Cortex of kidney (tissue), 1 donor: ENCODE results near the gene C20orf141.

Experiments used
- DNase-seq: peaks from one replicate; lab custom pipeline; 2025; lab: John Stamatoyannopoulos, UW

Gene C20orf141

DNA sequence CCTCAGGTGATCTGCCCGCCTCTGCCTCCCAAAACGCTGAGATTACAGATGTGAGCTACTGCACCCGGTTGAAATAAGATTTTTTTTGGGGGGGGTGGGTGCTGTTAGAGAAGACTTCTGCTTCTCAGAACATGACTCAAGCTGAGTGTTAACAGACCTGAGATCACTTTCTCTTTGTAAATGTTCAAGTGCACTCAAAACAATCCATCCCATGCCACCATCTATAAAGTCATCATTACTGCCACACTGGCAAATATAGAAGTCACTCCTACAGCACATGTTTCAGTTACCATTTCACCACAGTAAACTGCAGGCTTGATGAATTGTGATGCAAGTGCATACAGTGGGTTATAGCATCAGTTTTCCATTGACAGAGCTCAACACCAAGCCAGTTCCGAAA is 34.7 kb downstream of the C20orf141 start:
- DNase-seq = no peak

GRCh38 chr20:2851086-2851485 is 36.3 kb downstream of the C20orf141 start:
- DNase-seq = no peak

DNA sequence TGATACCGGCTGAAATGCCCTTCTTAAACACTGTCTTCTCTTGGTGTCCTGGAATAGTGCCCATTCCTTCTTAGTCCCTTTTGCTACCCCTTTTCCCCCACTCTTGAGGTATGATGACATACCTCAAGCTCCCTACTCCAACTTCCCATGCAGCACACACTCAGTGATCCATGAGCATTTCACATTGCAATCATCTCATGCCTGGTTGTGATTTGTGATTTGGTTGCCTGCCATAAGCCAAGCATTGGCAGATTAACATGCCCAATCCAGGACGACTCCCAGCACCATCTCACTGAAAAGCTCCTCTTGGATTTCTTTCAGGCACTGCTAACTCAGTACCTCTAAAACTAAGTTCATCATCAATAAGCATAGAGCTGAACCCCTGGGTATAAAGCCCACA is 43.8 kb downstream of the C20orf141 start:
- DNase-seq = no peak

DNA sequence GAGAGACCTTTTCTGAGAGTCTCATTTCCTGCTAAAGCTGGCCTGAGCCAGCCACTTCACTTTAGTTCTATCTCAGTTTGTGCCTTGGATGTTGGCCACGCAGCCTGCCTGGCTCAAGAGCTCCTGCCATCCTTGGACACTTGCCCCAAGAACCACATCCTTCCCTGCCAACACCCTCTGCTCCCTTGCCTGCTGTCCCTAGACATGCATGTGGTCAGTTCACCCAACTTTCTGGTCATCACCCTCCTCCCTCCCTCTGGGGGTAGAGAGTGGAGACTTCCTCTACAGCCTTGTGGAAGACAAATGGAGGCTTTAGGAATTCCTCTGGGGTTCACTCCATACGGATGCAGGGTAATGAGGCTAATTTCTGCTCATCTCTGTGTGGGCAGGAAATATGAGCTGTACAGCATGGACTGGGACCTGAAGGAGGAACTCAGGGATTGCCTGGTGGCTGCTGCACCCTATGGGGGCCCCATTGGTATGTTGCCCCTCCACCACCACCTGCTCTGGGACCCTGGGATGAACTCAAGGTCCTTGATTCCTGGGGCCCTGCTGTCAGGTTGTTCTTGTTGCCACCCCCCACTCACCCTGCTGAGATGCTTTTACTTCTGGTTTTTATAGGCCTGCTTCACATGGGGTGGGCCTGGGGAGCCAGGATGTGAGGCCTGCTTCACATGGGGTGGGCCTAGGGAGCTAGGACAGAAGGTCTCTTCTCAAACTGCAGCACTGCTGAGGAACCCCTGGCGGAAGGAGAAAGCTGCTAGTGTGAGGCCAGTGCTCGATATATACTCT is 44.7 kb downstream of the C20orf141 start:
- DNase-seq = no peak

DNA sequence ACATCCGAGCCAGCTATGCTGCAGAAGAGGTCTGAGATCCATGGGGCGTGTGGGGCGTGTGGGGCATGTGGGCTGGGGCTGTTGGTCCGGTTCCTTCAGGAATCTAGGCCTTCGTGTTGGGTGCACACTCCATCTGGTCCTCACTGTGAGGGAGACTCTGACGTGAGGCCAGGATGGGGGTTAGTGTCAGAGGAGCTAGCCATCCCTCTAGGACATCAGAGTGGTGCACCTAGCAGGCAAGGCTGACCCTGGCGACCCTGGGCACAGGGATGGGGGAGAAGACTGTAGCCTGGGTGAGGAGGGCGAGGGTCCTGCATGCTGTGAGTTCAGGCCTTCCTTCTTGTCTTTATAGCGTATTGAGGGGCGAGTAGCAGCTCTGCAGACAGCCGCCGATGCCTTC is 49.8 kb downstream of the C20orf141 start:
- no peak for DNase-seq

DNA sequence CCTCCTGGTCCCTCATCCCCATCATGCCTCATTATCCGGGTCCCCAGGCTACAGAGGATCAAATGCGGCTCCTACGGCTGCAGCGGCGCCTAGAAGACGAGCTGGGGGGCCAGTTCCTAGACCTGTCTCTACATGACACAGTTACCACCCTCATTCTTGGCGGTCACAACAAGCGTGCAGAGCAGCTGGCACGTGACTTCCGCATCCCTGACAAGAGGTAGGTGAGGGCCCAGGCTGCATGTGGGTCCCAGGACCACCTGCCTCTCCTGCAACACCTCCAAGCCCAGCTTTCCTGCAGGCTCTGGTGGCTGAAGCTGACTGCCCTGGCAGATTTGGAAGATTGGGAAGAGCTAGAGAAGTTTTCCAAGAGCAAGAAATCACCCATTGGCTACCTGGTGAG is 50.3 kb downstream of the C20orf141 start:
- no peak for DNase-seq
